ENCODE measurements around the gene HIVEP3. TPM values are rescaled to one million over a fixed set of nuclear protein-coding genes. Genes with fewer than 3 reads are reported as not detected.

The HIVEP3 gene
- total and polyA plus RNA-seq, 4 donors = 3.0 to 9.4 (median 7.8) TPM

- no peak for DNase-seq (ENCODE audit: low read depth in 4 of 6, low spot score in 6 of 6)
- Histone ChIP-seq H3K27ac (ENCODE audit: low read depth, low read length) (no peak overlapping the region), H3K9me3 (ENCODE audit: control insufficient read depth, insufficient read depth, low read length) (no peaks in the 10 kb centered on the region), H3K4me3 (ENCODE audit: low read depth, low read length) (no peak overlapping the region), H3K27me3 (ENCODE audit: control insufficient read depth, insufficient read depth, low read length) (peaks cover 12% of the 10 kb centered on the region), H3K4me1 (ENCODE audit: control insufficient read depth, insufficient read depth, low read length) (peaks cover 31% of the 10 kb centered on the region), H3K36me3 (ENCODE audit: control insufficient read depth, insufficient read depth, low read length) (no peaks in the 10 kb centered on the region)
- WGBS (ENCODE audit: insufficient coverage) = 60% methylated on average over 1 of the region's 2 CpGs
Observed at GRCh38 chr1:41490911-41491310, 427.8 kb downstream of the HIVEP3 start.

DNA sequence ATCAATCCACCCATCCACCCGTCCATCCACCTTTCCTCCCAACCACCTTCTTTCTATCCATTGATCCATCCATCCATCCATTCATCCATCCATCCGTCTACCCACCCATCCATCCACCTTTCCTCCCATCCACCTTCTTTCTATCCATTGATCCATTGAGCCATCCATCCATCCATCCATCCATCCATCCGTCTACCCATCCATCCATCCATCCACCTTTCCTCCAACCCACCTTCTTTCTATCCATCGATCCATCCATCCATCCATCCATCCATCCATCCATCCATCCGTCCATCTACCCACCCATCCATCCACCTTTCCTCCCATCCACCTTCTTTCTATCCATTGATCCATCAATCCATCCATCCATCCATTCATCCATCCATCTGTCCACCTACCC is 429.2 kb downstream of the HIVEP3 start:
- Histone ChIP-seq H3K4me1 (ENCODE audit: control insufficient read depth, insufficient read depth, low read length) (peaks cover 35% of the 10 kb centered on the region), H3K27ac (ENCODE audit: low read depth, low read length) (no peak overlapping the region), H3K36me3 (ENCODE audit: control insufficient read depth, insufficient read depth, low read length) (no peaks in the 10 kb centered on the region), H3K27me3 (ENCODE audit: control insufficient read depth, insufficient read depth, low read length) (peaks cover 7% of the 10 kb centered on the region), H3K9me3 (ENCODE audit: control insufficient read depth, insufficient read depth, low read length) (no peaks in the 10 kb centered on the region), H3K4me3 (ENCODE audit: low read depth, low read length) (no peak overlapping the region)
- no peak for DNase-seq (ENCODE audit: low read depth in 4 of 6, low spot score in 6 of 6)
- 86% methylated on average over 5 of the region's 5 CpGs for WGBS (ENCODE audit: insufficient coverage)

- Histone ChIP-seq H3K9me3 (ENCODE audit: control insufficient read depth, insufficient read depth, low read length) (no peaks in the 10 kb centered on the region), H3K4me1 (ENCODE audit: control insufficient read depth, insufficient read depth, low read length) (peaks cover 47% of the 10 kb centered on the region), H3K27me3 (ENCODE audit: control insufficient read depth, insufficient read depth, low read length) (peaks cover 7% of the 10 kb centered on the region), H3K4me3 (ENCODE audit: low read depth, low read length) (no peak overlapping the region), H3K27ac (ENCODE audit: low read depth, low read length) (no peak overlapping the region), H3K36me3 (ENCODE audit: control insufficient read depth, insufficient read depth, low read length) (no peaks in the 10 kb centered on the region)
- WGBS (ENCODE audit: insufficient coverage) = 69% methylated on average over 9 of the region's 11 CpGs
- DNase-seq (ENCODE audit: low read depth in 4 of 6, low spot score in 6 of 6) = peak in 1 of 6 donors; percentile 34
Observed at GRCh38 chr1:41488040-41488951, 430.4 kb downstream of the HIVEP3 start.

- Histone ChIP-seq H3K4me3 (ENCODE audit: low read depth, low read length) (no peak overlapping the region), H3K4me1 (ENCODE audit: control insufficient read depth, insufficient read depth, low read length) (peaks cover 56% of the 10 kb centered on the region), H3K27ac (ENCODE audit: low read depth, low read length) (peak overlapping the region; percentile 57), H3K9me3 (ENCODE audit: control insufficient read depth, insufficient read depth, low read length) (no peaks in the 10 kb centered on the region), H3K27me3 (ENCODE audit: control insufficient read depth, insufficient read depth, low read length) (peaks cover 7% of the 10 kb centered on the region), H3K36me3 (ENCODE audit: control insufficient read depth, insufficient read depth, low read length) (no peaks in the 10 kb centered on the region)
- 45% methylated on average over 12 of the region's 16 CpGs for WGBS (ENCODE audit: insufficient coverage)
- peak in 2 of 6 donors; percentile 15 to 47 for DNase-seq (ENCODE audit: low read depth in 4 of 6, low spot score in 6 of 6)
Observed at GRCh38 chr1:41487126-41488039, 431.3 kb downstream of the HIVEP3 start.

DNA sequence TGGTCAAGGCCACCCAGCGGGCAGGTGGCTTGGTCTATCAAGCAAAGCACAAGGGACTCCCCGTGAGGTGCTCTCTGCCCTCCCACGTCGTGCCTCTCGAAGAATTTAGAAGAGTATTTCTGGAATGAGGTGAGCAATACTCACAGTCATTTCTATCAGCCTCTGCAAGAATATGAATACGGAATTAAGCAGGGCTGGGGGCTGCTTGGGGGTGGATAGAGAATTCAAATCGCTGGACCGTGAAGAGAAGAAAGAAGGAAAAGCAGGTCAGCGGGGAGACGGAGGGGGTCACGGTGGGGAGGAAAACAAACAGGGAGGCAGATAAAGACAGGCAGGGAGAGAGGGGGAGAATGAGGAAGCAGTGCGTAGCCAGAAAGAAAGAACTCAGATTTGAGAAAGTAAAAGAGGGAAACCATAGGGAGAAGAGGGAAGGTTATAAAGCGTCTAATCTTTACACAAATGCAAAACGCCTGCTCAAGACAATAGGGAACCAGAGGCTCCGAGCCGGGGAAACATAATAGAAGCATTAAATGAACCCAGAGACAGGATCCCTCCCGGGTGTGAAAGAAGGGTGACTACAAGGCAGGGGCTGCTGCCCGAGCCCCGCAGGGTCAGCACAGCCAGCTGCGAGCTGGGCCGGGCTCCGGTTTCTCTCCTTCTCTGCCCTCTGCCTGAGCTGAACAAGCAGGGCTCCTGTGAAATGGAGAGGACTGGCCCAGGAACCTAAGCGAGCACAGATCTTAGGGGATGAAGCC is 432.2 kb downstream of the HIVEP3 start:
- Histone ChIP-seq H3K27me3 (ENCODE audit: control insufficient read depth, insufficient read depth, low read length) (peaks cover 7% of the 10 kb centered on the region), H3K36me3 (ENCODE audit: control insufficient read depth, insufficient read depth, low read length) (no peaks in the 10 kb centered on the region), H3K4me3 (ENCODE audit: low read depth, low read length) (no peak overlapping the region), H3K27ac (ENCODE audit: low read depth, low read length) (peak overlapping the region; percentile 57), H3K9me3 (ENCODE audit: control insufficient read depth, insufficient read depth, low read length) (no peaks in the 10 kb centered on the region), H3K4me1 (ENCODE audit: control insufficient read depth, insufficient read depth, low read length) (peaks cover 63% of the 10 kb centered on the region)
- WGBS (ENCODE audit: insufficient coverage) = 17% methylated on average over 17 of the region's 23 CpGs
- peak in 1 of 6 donors; percentile 50 for DNase-seq (ENCODE audit: low read depth in 4 of 6, low spot score in 6 of 6)

DNA sequence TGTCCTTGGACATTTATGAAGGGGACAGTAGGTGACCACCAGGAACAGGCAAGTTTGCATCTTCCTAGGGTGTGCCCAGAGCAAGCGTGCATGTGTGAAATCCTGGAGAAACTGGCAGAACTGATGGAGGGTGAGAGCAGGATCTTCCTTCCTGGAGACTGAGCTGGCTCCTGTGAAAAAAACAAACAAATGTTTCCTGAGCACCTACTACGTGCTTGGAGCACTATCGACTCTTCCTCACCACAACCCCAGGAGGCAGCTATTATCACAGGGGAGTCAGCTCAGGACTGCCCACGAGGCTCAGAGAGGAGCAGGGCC is 432.7 kb downstream of the HIVEP3 start:
- Histone ChIP-seq H3K4me3 (ENCODE audit: low read depth, low read length) (no peak overlapping the region), H3K4me1 (ENCODE audit: control insufficient read depth, insufficient read depth, low read length) (peaks cover 63% of the 10 kb centered on the region), H3K27ac (ENCODE audit: low read depth, low read length) (no peak overlapping the region), H3K9me3 (ENCODE audit: control insufficient read depth, insufficient read depth, low read length) (no peaks in the 10 kb centered on the region), H3K27me3 (ENCODE audit: control insufficient read depth, insufficient read depth, low read length) (peaks cover 7% of the 10 kb centered on the region), H3K36me3 (ENCODE audit: control insufficient read depth, insufficient read depth, low read length) (no peaks in the 10 kb centered on the region)
- no peak for DNase-seq (ENCODE audit: low read depth in 4 of 6, low spot score in 6 of 6)
- WGBS (ENCODE audit: insufficient coverage) = 70% methylated on average over 4 of the region's 4 CpGs

DNA sequence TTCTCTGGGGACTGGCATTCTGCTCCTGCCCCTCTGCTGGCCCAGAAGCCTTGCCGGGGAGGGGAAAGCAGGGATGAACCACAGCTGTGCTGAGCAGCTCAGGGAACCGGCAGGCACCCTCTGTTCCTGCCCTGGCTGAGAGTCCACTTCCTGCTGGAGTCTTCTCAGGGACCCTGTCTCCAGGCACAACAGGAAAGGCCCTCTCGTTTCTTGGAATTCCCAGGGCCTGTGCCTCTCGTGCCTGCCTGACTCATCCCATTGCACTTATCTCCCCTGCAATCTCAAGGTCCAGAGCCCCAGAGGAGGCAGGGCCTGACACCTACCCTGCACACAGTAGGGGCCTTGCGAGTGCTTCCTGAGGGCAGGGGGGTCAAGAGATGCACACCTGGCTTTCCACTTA is 433.1 kb downstream of the HIVEP3 start:
- 41% methylated on average over 4 of the region's 5 CpGs for WGBS (ENCODE audit: insufficient coverage)
- H3K9me3 ChIP-seq (ENCODE audit: control insufficient read depth, insufficient read depth, low read length) = no peaks in the 10 kb centered on the region
- no peak overlapping the region for H3K27ac ChIP-seq (ENCODE audit: low read depth, low read length)
- H3K4me1 ChIP-seq (ENCODE audit: control insufficient read depth, insufficient read depth, low read length) = peaks cover 63% of the 10 kb centered on the region
- H3K36me3 ChIP-seq (ENCODE audit: control insufficient read depth, insufficient read depth, low read length) = no peaks in the 10 kb centered on the region
- no peak for DNase-seq (ENCODE audit: low read depth in 4 of 6, low spot score in 6 of 6)
- H3K4me3 ChIP-seq (ENCODE audit: low read depth, low read length) = no peak overlapping the region
- H3K27me3 ChIP-seq (ENCODE audit: control insufficient read depth, insufficient read depth, low read length) = peaks cover 7% of the 10 kb centered on the region

DNA sequence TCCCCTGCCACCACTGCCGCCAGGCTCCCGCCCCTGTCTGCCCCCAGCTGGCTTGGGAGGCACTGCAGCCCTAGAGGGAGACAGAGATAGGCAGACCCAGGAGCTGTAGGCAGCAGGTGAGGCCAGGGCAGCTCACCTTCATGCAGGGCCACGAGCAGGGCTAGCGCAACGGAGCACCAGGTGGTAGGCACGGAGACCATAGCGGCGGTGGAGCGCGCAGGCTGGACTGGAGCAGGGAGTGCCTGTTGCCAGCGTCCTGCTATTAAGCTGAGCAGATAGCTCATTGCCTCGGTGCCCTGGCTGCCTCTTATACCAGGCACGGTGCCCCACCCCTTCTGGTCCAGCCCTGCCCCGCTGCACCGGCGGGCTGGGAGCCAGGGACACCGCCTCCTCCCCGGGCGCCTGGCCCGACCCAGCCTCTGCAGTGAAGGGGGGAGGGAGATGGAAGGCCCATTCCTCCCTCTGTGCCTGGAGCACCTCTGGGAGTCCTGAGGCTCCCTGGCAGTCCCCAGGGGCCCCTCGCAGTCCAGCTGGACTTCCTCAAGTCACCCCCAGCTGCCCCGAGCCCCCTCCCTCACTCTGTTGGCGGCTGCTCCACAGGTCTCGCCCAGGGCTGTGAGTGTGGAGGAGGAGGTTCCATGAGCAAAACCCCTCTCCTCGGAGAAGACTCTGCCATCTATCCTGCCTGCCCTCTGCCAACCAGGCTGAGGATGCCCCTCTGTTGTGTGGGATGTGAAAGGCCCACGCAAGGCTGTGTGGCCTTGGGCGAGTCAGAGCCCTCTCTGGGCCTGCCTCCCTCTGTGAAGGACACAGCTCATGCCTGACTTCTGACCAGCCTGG is 434.1 kb downstream of the HIVEP3 start, which contains the start of gene EDN2:
Gene EDN2, minus strand, starts transcription at position 282 of the 840 bp plus-strand sequence. Its CDS starts 82 bp downstream, at position 200.
- H3K4me1 ChIP-seq (ENCODE audit: control insufficient read depth, insufficient read depth, low read length) = peaks cover 65% of the 10 kb centered on the region
- H3K27me3 ChIP-seq (ENCODE audit: control insufficient read depth, insufficient read depth, low read length) = peaks cover 7% of the 10 kb centered on the region
- no peak within 1 kb of the TSS for H3K4me3 ChIP-seq (ENCODE audit: low read depth, low read length)
- no peak within 1 kb of the TSS for H3K27ac ChIP-seq (ENCODE audit: low read depth, low read length)
- no peaks in the 10 kb centered on the region for H3K36me3 ChIP-seq (ENCODE audit: control insufficient read depth, insufficient read depth, low read length)
- 65% methylated on average over 15 of the region's 27 CpGs for WGBS (ENCODE audit: insufficient coverage)
- DNase-seq (ENCODE audit: low read depth in 4 of 6, low spot score in 6 of 6) = no peak
- H3K9me3 ChIP-seq (ENCODE audit: control insufficient read depth, insufficient read depth, low read length) = no peaks in the 10 kb centered on the region
